K562 (cell line): ENCODE measurements around the gene ANKS1B. TPM values are rescaled to one million over a fixed set of nuclear protein-coding genes. Genes with fewer than 3 reads are reported as not detected.

Experiments
- ATAC-seq: fragments of 200-7000 bp; cut with Tn5 transposase; 3 replicates; pipeline ENCODE4 v1.9.1; 2020; ENCODE audit warnings: moderate library complexity
- BruUV-seq: library from RNA; stranded (reverse); fragments of 400-500 nt; replicated peaks from 2 replicates; lab custom pipeline; 2021; lab: Mats Ljungman, UMichigan
- CTCF ChIA-PET: fragments of 300-600 bp; formaldehyde crosslinking; extraction: SDS; loops from one replicate; lab custom pipeline; 2021; ENCODE audit warnings: low intra/inter-chr PET ratio; lab: Yijun Ruan, JAX
- POLR2A ChIA-PET: fragments of 300-600, 350-650 bp; sonication (Branson Sonifier 250); formaldehyde crosslinking; extraction: SDS; loops from one replicate; lab custom pipeline; 2021; ENCODE audit warnings: antibody characterized with exemption, inconsistent platforms; lab: Yijun Ruan, JAX
- DNase-seq, 4 experiments: peaks; one replicate each; pipeline versions ENCODE4 v3.0.0 to v3.0.0-alpha.2; 2011 to 2018; ENCODE audit warnings: low spot score in 3 of 4, mixed read lengths in 3 of 4; ENCODE audit errors: extremely low read depth in 1 of 4
- FAIRE-seq: peaks from 2 replicates; lab custom pipeline; 2011; peaks lifted over from hg19 to GRCh38; lab: Jason Lieb, UNC
- H2AFZ ChIP-seq: 2 replicates; pipeline ENCODE4 v1.6.0; 2011; ENCODE audit warnings: low read depth, low read length, control low read depth, inconsistent platforms
- H3K27ac ChIP-seq: fragments of 200-600 bp; 3 replicates; pipeline ENCODE4 v1.8.0; 2011; ENCODE audit warnings: low read depth, mild to moderate bottlenecking, control low read depth, inconsistent platforms, low read length, moderate library complexity, mixed read lengths; ENCODE audit errors: extremely low read depth
- H3K27me3 ChIP-seq, 2 experiments: fragments of 300-600 bp in 1 of 2; 2 replicates in 1 of 2; 3 replicates in 1 of 2; pipeline versions ENCODE4 v1.6.0 to v1.8.0; 2011; ENCODE audit warnings: inconsistent platforms in 2 of 2, low read length in 2 of 2, mild to moderate bottlenecking in 1 of 2, mixed read lengths in 1 of 2, moderate library complexity in 1 of 2; ENCODE audit not compliant: control insufficient read depth in 2 of 2, insufficient read depth in 2 of 2
- H3K36me3 ChIP-seq: fragments of 300-600 bp; 3 replicates; pipeline ENCODE4 v1.8.0; 2011; ENCODE audit warnings: mild to moderate bottlenecking, low read length, inconsistent platforms; ENCODE audit not compliant: control insufficient read depth, insufficient read depth
- H3K4me1 ChIP-seq, 2 experiments: fragments of 200-600 bp in 1 of 2; replicated peaks in 1 of 2; 2 replicates in 1 of 2; 3 replicates in 1 of 2; pipeline versions ENCODE4 v1.5.1 to v1.8.0; 2011; ENCODE audit warnings: inconsistent platforms in 2 of 2, low read length in 2 of 2, mild to moderate bottlenecking in 1 of 2, mixed read lengths in 1 of 2, moderate library complexity in 1 of 2; ENCODE audit not compliant: control insufficient read depth in 2 of 2, insufficient read depth in 2 of 2
- H3K4me2 ChIP-seq: 2 replicates; pipeline ENCODE4 v1.6.1; 2011; ENCODE audit warnings: low read length, control low read depth, inconsistent platforms, mixed read lengths; ENCODE audit not compliant: insufficient read depth
- H3K4me3 ChIP-seq: fragments of 200-600 bp; sonication (generic), shearing (Covaris generic); 2 replicates; pipeline ENCODE4 v1.5.1; 2016; ENCODE audit warnings: control low read depth, inconsistent platforms
- H3K79me2 ChIP-seq: fragments of 200-600 bp; 3 replicates; pipeline ENCODE4 v1.8.0; 2011; ENCODE audit warnings: low read length, inconsistent platforms; ENCODE audit not compliant: control insufficient read depth, insufficient read depth
- H3K9ac ChIP-seq, 2 experiments: 2 replicates each; pipeline versions ENCODE4 v1.6.0 to v1.6.1; 2011; ENCODE audit warnings: low read depth in 2 of 2, low read length in 2 of 2, control low read depth in 1 of 2, inconsistent platforms in 1 of 2, mild to moderate bottlenecking in 1 of 2, mixed read lengths in 1 of 2; ENCODE audit not compliant: insufficient read depth in 1 of 2
- H3K9me1 ChIP-seq: one replicate; pipeline ENCODE4 v1.6.0; 2011; ENCODE audit warnings: inconsistent platforms, mild to moderate bottlenecking, low read length, moderate library complexity; ENCODE audit not compliant: control insufficient read depth, insufficient read depth
- H3K9me3 ChIP-seq: replicated peaks from 2 replicates; pipeline ENCODE4 v1.5.1; 2011; ENCODE audit warnings: low read depth, low read length, inconsistent platforms; ENCODE audit not compliant: control insufficient read depth, insufficient read depth
- H4K20me1 ChIP-seq: replicated peaks from 2 replicates; pipeline ENCODE4 v1.6.1; 2011; ENCODE audit warnings: low read length, inconsistent platforms, mixed read lengths; ENCODE audit not compliant: control insufficient read depth, insufficient read depth
- CC2D1A ChIP-seq: fragments of 450-650 bp; IDR thresholded peaks from 2 replicates; pipeline ENCODE4 v1.6.1; 2017; ENCODE audit warnings: mild to moderate bottlenecking
- EGR1 ChIP-seq: fragments of 450-650 bp; conservative IDR thresholded peaks from 2 replicates; pipeline ENCODE4 v1.6.1; 2017; ENCODE audit warnings: mild to moderate bottlenecking
- FOXJ2 ChIP-seq: fragments of 200-800 bp; sonication (Bioruptor generic); IDR thresholded peaks from 2 replicates; pipeline ENCODE4 v1.6.1; 2016; ENCODE audit warnings: missing genetic modification characterization, missing compliant biosample characterization
- HMG20B ChIP-seq: fragments of 250-450 bp; sonication (Bioruptor Pico); IDR thresholded peaks from 2 replicates; pipeline ENCODE4 v1.5.0; 2021; ENCODE audit warnings: mild to moderate bottlenecking
- JUNB ChIP-seq: fragments of 450-650 bp; formaldehyde crosslinking; conservative IDR thresholded peaks from 2 replicates; pipeline ENCODE4 v1.4.0; 2020; ENCODE audit warnings: mild to moderate bottlenecking
- MCM3 ChIP-seq: fragments of 450-650 bp; IDR thresholded peaks from 2 replicates; pipeline ENCODE4 v1.6.1; 2016
- POU5F1 ChIP-seq: fragments of 150-350 bp; IDR thresholded peaks from 2 replicates; pipeline ENCODE4 v1.6.1; 2014; ENCODE audit warnings: borderline replicate concordance, low read length, low read depth, mild to moderate bottlenecking; ENCODE audit not compliant: partially characterized antibody
- RBM34 ChIP-seq: fragments of 200-400 bp; formaldehyde crosslinking; IDR thresholded peaks from 2 replicates; pipeline ENCODE4 v1.6.1; 2018; ENCODE audit warnings: low read length, borderline replicate concordance; ENCODE audit not compliant: insufficient read depth
- WHSC1 ChIP-seq: IDR thresholded peaks from one replicate; pipeline ENCODE4 v1.6.1; 2012; ENCODE audit warnings: low read length, control low read depth, inconsistent platforms
- ZNF143 ChIP-seq: sonication (generic); formaldehyde crosslinking; IDR thresholded peaks from 2 replicates; pipeline ENCODE4 v1.9.0; 2022; ENCODE audit warnings: mild to moderate bottlenecking, missing genetic modification reagents
- WGBS: fragments of 100-300 bp; shearing (Covaris generic); methylation state at CpG from one replicate; pipeline ENCODE4 v1.1.6; 2016; ENCODE audit warnings: low coverage, mixed read lengths; ENCODE audit not compliant: insufficient coverage; ENCODE audit errors: missing lambda C conversion rate; 5-methylcytosine and 5-hydroxymethylcytosine counted together
- in situ Hi-C: fragments of 300-500 bp; cut with MboI; formaldehyde crosslinking; loops from 4 replicates; pipeline ENCODE4 v1.15.0; 2018; ENCODE audit warnings: inconsistent platforms, mixed read lengths
- intact Hi-C: fragments of 100-400 bp; cut with micrococcal nuclease; formaldehyde crosslinking; loops from 2 replicates; pipeline ENCODE4 v1.14.2; 2022
- polyA plus RNA-seq, 8 experiments: library from polyadenylated mRNA; depleted of rRNA in 4 of 8; stranded (reverse) in 5 of 8; unstranded in 3 of 8; fragments of >200 nt; fragmentation: Nextera tagmentation in 2 of 8; fragmentation: Illumina TruSeq in 1 of 8; extraction: Ambion mirVana in 2 of 8; extraction: Trizol in 1 of 8; gene quantifications; 2 replicates each; pipeline versions ENCODE4 v1.2.1 to v1.2.3, GENCODE V29; 2011 to 2014; ENCODE audit warnings: inconsistent platforms in 1 of 8, missing spikeins in 1 of 8
- total RNA-seq, 7 experiments: library from RNA; depleted of rRNA in 6 of 7; stranded (reverse); fragments of >200 nt in 6 of 7; fragmentation: Illumina TruSeq in 2 of 7; extraction: Trizol in 2 of 7; gene quantifications; 2 replicates each; pipeline versions ENCODE4 v1.2.1 to v1.2.3, GENCODE V29; 2011 to 2021; ENCODE audit warnings: low replicate concordance in 1 of 7
- TF ChIP-seq, protein P1 (sequence below): sonication (generic); formaldehyde crosslinking; IDR thresholded peaks from 2 replicates; pipeline ENCODE4 v1.8.0; 2022; ENCODE audit warnings: missing genetic modification reagents, mild to moderate bottlenecking, borderline replicate concordance

Gene ANKS1B
- total and polyA plus RNA-seq, 9 of the 15 experiments (the other 6 are each of a cell fraction or from before 2014, with no cell fraction given), result 0.04 to 0.47 (median 0.28) TPM; not detected in 4

DNA sequence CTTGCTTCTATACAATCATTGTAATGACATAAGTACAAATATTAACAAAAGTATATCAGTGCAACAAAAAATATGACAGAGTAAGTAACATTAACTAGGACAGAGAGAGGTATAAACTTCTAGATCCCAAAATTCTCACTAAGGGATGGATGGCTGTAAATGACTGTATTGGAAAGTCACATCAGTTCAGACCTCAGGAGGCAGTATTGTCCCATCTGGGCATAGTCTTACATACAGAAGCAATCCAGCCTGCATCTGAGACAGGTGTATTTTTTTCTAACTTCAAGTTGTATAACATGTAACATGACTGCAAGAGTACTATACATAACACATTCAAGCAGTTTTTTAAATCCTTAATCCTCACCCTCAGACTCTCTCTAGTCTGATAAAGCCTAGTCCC lies 238.2 kb downstream of the ANKS1B start:
- no peaks in the 10 kb centered on the region for H4K20me1 ChIP-seq
- no peaks in the 10 kb centered on the region for H3K4me1 ChIP-seq
- no peak overlapping the region for H2AFZ ChIP-seq
- no peak overlapping the region for H3K4me3 ChIP-seq
- no peak for ATAC-seq
- POLR2A ChIA-PET, result no interaction called here
- no peaks in the 10 kb centered on the region for H3K9me3 ChIP-seq
- no peak for DNase-seq
- CTCF ChIA-PET, result no interaction called here
- no peak overlapping the region for H3K4me2 ChIP-seq
- H3K36me3 ChIP-seq, result no peaks in the 10 kb centered on the region
- H3K9ac ChIP-seq, result no peak overlapping the region
- H3K27me3 ChIP-seq, result no peaks in the 10 kb centered on the region
- H3K27ac ChIP-seq, result no peak overlapping the region
- in situ Hi-C loops (no loop called here), intact Hi-C loops (no loop called here)
- no TSS peak for BruUV-seq
- no peaks in the 10 kb centered on the region for H3K9me1 ChIP-seq
- FAIRE-seq, result no peak
- H3K79me2 ChIP-seq, result no peaks in the 10 kb centered on the region
- TF ChIP-seq WHSC1 (no peak), MCM3 (no peak), JUNB (CRISPR knock-in tag) (no peak), HMG20B (no peak), EGR1 (no peak), RBM34 (no peak)

DNA sequence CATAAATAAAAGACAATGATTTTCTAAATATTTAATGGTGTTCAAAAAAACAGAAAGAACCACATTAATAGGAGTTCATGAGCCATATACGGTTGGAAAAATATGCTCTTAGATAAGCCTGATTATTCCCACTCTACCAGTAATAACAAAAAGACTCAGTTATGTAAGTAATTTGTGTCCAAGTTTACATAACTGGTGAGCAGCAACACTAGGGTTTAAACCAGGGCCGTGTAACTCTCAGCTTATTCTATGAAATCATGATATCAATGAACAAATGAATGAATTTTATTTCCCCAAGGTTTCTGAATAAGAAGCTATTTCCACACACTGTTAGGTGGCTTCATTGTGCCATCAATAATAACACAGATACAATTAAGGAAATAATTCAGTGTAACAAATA lies 238.8 kb downstream of the ANKS1B start:
- intact Hi-C loops, result no loop called here
- Histone ChIP-seq H3K27me3 (no peaks in the 10 kb centered on the region), H3K27ac (no peak overlapping the region), H4K20me1 (no peaks in the 10 kb centered on the region), H3K9me3 (no peaks in the 10 kb centered on the region), H3K4me2 (no peak overlapping the region), H3K36me3 (no peaks in the 10 kb centered on the region), H2AFZ (no peak overlapping the region), H3K9ac (no peak overlapping the region), H3K4me3 (no peak overlapping the region), H3K4me1 (no peaks in the 10 kb centered on the region), H3K9me1 (no peaks in the 10 kb centered on the region), H3K79me2 (no peaks in the 10 kb centered on the region)
- TF ChIP-seq POU5F1 (no peak), ZNF143 (CRISPR knock-in tag) (no peak), EGR1 (no peak), CC2D1A (no peak), FOXJ2 (tag) (no peak)
- TF ChIP-seq, protein P1, sequence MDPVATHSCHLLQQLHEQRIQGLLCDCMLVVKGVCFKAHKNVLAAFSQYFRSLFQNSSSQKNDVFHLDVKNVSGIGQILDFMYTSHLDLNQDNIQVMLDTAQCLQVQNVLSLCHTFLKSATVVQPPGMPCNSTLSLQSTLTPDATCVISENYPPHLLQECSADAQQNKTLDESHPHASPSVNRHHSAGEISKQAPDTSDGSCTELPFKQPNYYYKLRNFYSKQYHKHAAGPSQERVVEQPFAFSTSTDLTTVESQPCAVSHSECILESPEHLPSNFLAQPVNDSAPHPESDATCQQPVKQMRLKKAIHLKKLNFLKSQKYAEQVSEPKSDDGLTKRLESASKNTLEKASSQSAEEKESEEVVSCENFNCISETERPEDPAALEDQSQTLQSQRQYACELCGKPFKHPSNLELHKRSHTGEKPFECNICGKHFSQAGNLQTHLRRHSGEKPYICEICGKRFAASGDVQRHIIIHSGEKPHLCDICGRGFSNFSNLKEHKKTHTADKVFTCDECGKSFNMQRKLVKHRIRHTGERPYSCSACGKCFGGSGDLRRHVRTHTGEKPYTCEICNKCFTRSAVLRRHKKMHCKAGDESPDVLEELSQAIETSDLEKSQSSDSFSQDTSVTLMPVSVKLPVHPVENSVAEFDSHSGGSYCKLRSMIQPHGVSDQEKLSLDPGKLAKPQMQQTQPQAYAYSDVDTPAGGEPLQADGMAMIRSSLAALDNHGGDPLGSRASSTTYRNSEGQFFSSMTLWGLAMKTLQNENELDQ (CRISPR knock-in tag), result no peak
- BruUV-seq, result no TSS peak
- FAIRE-seq (no peak), DNase-seq (no peak), ATAC-seq (no peak)
- in situ Hi-C loops, result no loop called here
- 0% methylated on average over 2 of the region's 2 CpGs for WGBS
- POLR2A ChIA-PET, result no interaction called here
- CTCF ChIA-PET, result no interaction called here
